GM12891 (cell line): ENCODE data around the gene WIPF1.

Experiments
- DNase-seq: peaks from one replicate; pipeline ENCODE4 v3.0.0; 2011; ENCODE audit warnings: low spot score; ENCODE audit not compliant: insufficient read length
- FAIRE-seq: peaks from 2 replicates; lab custom pipeline; 2011; peaks lifted over from hg19 to GRCh38; lab: Jason Lieb, UNC
- PAX5 ChIP-seq: IDR thresholded peaks from 2 replicates; pipeline ENCODE4 v1.6.1; 2011; ENCODE audit warnings: low read length, moderate library complexity, mild to moderate bottlenecking; ENCODE audit not compliant: insufficient read depth, severe bottlenecking
- POLR2A ChIP-seq: IDR thresholded peaks from 2 replicates; pipeline ENCODE4 v1.6.1; 2011; ENCODE audit warnings: low read depth, low read length, control low read depth
- POLR2AphosphoS5 ChIP-seq: IDR thresholded peaks from 2 replicates; pipeline ENCODE4 v1.6.1; 2011; ENCODE audit warnings: low read depth, low read length, control low read depth
- POU2F2 ChIP-seq: IDR thresholded peaks from 2 replicates; pipeline ENCODE4 v1.6.1; 2011; ENCODE audit warnings: low read depth, mild to moderate bottlenecking, control low read depth, low read length, moderate library complexity
- SPI1 ChIP-seq: IDR thresholded peaks from 2 replicates; pipeline ENCODE4 v1.6.1; 2011; ENCODE audit warnings: low read depth, low read length, control low read depth
- TAF1 ChIP-seq: IDR thresholded peaks from 2 replicates; pipeline ENCODE4 v1.6.1; 2011; ENCODE audit warnings: low read depth, low read length, control low read depth

Gene WIPF1

GRCh38 chr2:174623106-174623637 is 25.6 kb upstream of the WIPF1 start:
- no peak for DNase-seq
- no peak for TF ChIP-seq PAX5
- no peak for TF ChIP-seq SPI1
- TF ChIP-seq POU2F2, result no peak
- TF ChIP-seq POLR2AphosphoS5, result no peak
- TF ChIP-seq TAF1, result no peak
- no peak for TF ChIP-seq POLR2A
- FAIRE-seq, result peak; percentile 35

- FAIRE-seq, result no peak
- TF ChIP-seq PAX5, result no peak
- no peak for TF ChIP-seq POLR2A
- TF ChIP-seq SPI1, result no peak
- no peak for TF ChIP-seq TAF1
- no peak for TF ChIP-seq POU2F2
- TF ChIP-seq POLR2AphosphoS5, result no peak
Measured at GRCh38 chr2:174621323-174621722, 23.7 kb upstream of the WIPF1 start.

GRCh38 chr2:174618179-174618578 is 20.6 kb upstream of the WIPF1 start:
- FAIRE-seq (no peak), DNase-seq (no peak)
- TF ChIP-seq POLR2AphosphoS5 (no peak), POLR2A (no peak)

More at GRCh38 chr2:174621323-174621722, 23.7 kb upstream of the WIPF1 start:
- DNase-seq, result no peak

GRCh38 chr2:174617718-174618117 is 20.1 kb upstream of the WIPF1 start:
- no peak for TF ChIP-seq TAF1
- no peak for TF ChIP-seq SPI1
- TF ChIP-seq PAX5, result no peak
- TF ChIP-seq POLR2AphosphoS5, result no peak
- TF ChIP-seq POLR2A, result no peak
- no peak for TF ChIP-seq POU2F2
- FAIRE-seq, result no peak
- DNase-seq, result no peak

GRCh38 chr2:174617120-174617519 is 19.5 kb upstream of the WIPF1 start:
- DNase-seq (no peak), FAIRE-seq (peak; percentile 33)
- TF ChIP-seq POLR2A (no peak), POU2F2 (no peak), PAX5 (no peak), TAF1 (no peak), POLR2AphosphoS5 (no peak), SPI1 (no peak)

GRCh38 chr2:174615871-174616436 is 18.4 kb upstream of the WIPF1 start:
- DNase-seq, result no peak
- FAIRE-seq, result peak; percentile 13
- TF ChIP-seq POLR2AphosphoS5 (no peak), SPI1 (0 out of 2 replicates have a peak, but pooled peaks have one; percentile 12)

GRCh38 chr2:174614261-174614660 is 16.7 kb upstream of the WIPF1 start:
- TF ChIP-seq POLR2AphosphoS5 (no peak), SPI1 (no peak), POU2F2 (no peak), TAF1 (no peak), PAX5 (no peak), POLR2A (no peak)
- DNase-seq (no peak), FAIRE-seq (no peak)

- no peak for DNase-seq
- no peak for FAIRE-seq
Measured at GRCh38 chr2:174613531-174613930, 15.9 kb upstream of the WIPF1 start.

GRCh38 chr2:174612970-174613369 is 15.4 kb upstream of the WIPF1 start:
- TF ChIP-seq POLR2A, result no peak
- no peak for TF ChIP-seq TAF1
- TF ChIP-seq POLR2AphosphoS5, result no peak
- no peak for TF ChIP-seq SPI1
- no peak for TF ChIP-seq PAX5
- TF ChIP-seq POU2F2, result no peak
- FAIRE-seq, result no peak
- no peak for DNase-seq

More at GRCh38 chr2:174613531-174613930, 15.9 kb upstream of the WIPF1 start:
- TF ChIP-seq POLR2A (no peak), SPI1 (no peak), POU2F2 (no peak), POLR2AphosphoS5 (no peak), PAX5 (no peak), TAF1 (no peak)

GRCh38 chr2:174611854-174612253 is 14.2 kb upstream of the WIPF1 start:
- no peak for TF ChIP-seq POLR2A
- DNase-seq (no peak), FAIRE-seq (peak; percentile 80)
